GM12878 (cell line): ENCODE measurements around the gene COIL. TPM values are rescaled to one million over a fixed set of nuclear protein-coding genes. Genes with fewer than 3 reads are reported as not detected.

Experiments used
- ATAC-seq: fragments of 200-7000 bp; cut with Tn5 transposase; 3 replicates; pipeline ENCODE4 v1.9.1; 2020; ENCODE audit warnings: mild to moderate bottlenecking, moderate library complexity
- Bru-seq: library from RNA; stranded (reverse); fragments of 400-500 nt; gene quantifications from one replicate; lab custom pipeline; 2021; lab: Mats Ljungman, UMichigan
- BruChase-seq, 2 experiments: library from RNA; stranded (reverse); fragments of 400-500 nt; gene quantifications; one replicate each; lab custom pipeline; 2021; lab: Mats Ljungman, UMichigan
- BruUV-seq: library from RNA; stranded (reverse); fragments of 400-500 nt; replicated peaks from 2 replicates; lab custom pipeline; 2021; lab: Mats Ljungman, UMichigan
- CTCF ChIA-PET: fragments of 300-600 bp; sonication (Branson Sonifier 250); formaldehyde crosslinking; extraction: SDS; loops from one replicate; lab custom pipeline; 2021; ENCODE audit warnings: inconsistent platforms; lab: Yijun Ruan, JAX
- POLR2A ChIA-PET: fragments of 350-600 bp; formaldehyde crosslinking; extraction: SDS; loops from one replicate; lab custom pipeline; 2021; ENCODE audit warnings: inconsistent platforms; lab: Charles Lee
- RAD21 ChIA-PET: fragments of 300-600 bp; sonication (Branson Sonifier 250); formaldehyde crosslinking; loops from one replicate; lab custom pipeline; 2023; ENCODE audit warnings: antibody characterized with exemption; ENCODE audit not compliant: unreplicated experiment; lab: Charles Lee
- SMC1A ChIA-PET: fragments of 300-600 bp; sonication (Branson Sonifier 250); formaldehyde crosslinking; loops from one replicate; lab custom pipeline; 2023; ENCODE audit not compliant: unreplicated experiment, uncharacterized antibody; lab: Charles Lee
- DNase-seq: peaks from one replicate; pipeline ENCODE4 v3.0.0-alpha.2; 2011; ENCODE audit warnings: low read depth, low spot score
- FAIRE-seq: peaks from 3 replicates; lab custom pipeline; 2011; peaks lifted over from hg19 to GRCh38; lab: Jason Lieb, UNC
- H2AFZ ChIP-seq: 2 replicates; pipeline ENCODE4 v1.6.0; 2011; ENCODE audit warnings: low read depth, low read length, control low read depth; ENCODE audit not compliant: control insufficient read depth
- H3K27ac ChIP-seq: 2 replicates; pipeline ENCODE4 v1.5.1; 2011; ENCODE audit warnings: control low read depth; ENCODE audit not compliant: control insufficient read depth, insufficient read depth
- H3K27me3 ChIP-seq, 2 experiments: replicated peaks in 1 of 2; 2 replicates each; pipeline versions ENCODE4 v1.6.0 to v1.6.1; 2011; ENCODE audit warnings: low read length in 1 of 2; ENCODE audit not compliant: control insufficient read depth in 2 of 2, insufficient read depth in 2 of 2
- H3K36me3 ChIP-seq, 2 experiments: 2 replicates each; pipeline ENCODE4 v1.5.1; 2011; ENCODE audit warnings: low read length in 1 of 2; ENCODE audit not compliant: control insufficient read depth in 2 of 2, insufficient read depth in 2 of 2
- H3K4me1 ChIP-seq: 2 replicates; pipeline ENCODE4 v1.6.1; 2011; ENCODE audit warnings: mild to moderate bottlenecking, low read length, moderate library complexity, mixed read lengths; ENCODE audit not compliant: control insufficient read depth, insufficient read depth
- H3K4me2 ChIP-seq: 2 replicates; pipeline ENCODE4 v1.6.0; 2011; ENCODE audit warnings: control low read depth; ENCODE audit not compliant: control insufficient read depth, insufficient read depth
- H3K4me3 ChIP-seq: fragments of 200-600 bp; sonication (generic); 2 replicates; pipeline ENCODE4 v1.5.1; 2016
- H3K79me2 ChIP-seq: 2 replicates; pipeline ENCODE4 v1.6.0; 2011; ENCODE audit warnings: low read length; ENCODE audit not compliant: control insufficient read depth, insufficient read depth
- H3K9ac ChIP-seq: 2 replicates; pipeline ENCODE4 v1.8.0; 2011; ENCODE audit warnings: low read length, control low read depth, mixed read lengths; ENCODE audit not compliant: control insufficient read depth, insufficient read depth
- H3K9me3 ChIP-seq: replicated peaks from 3 replicates; pipeline ENCODE4 v1.5.1; 2011; ENCODE audit warnings: mild to moderate bottlenecking, low read length; ENCODE audit not compliant: control insufficient read depth, insufficient read depth
- H4K20me1 ChIP-seq: 2 replicates; pipeline ENCODE4 v1.6.0; 2011; ENCODE audit not compliant: control insufficient read depth, insufficient read depth
- ATF7 ChIP-seq: fragments of 450-650 bp; IDR thresholded peaks from 2 replicates; pipeline ENCODE4 v1.6.1; 2016; ENCODE audit warnings: low read depth, mild to moderate bottlenecking
- CREM ChIP-seq: IDR thresholded peaks from 2 replicates; pipeline ENCODE4 v1.6.1; 2014; ENCODE audit warnings: antibody characterized with exemption, low read depth
- GABPA ChIP-seq: IDR thresholded peaks from 2 replicates; pipeline ENCODE4 v1.6.1; 2014; ENCODE audit warnings: antibody characterized with exemption, low read depth, mild to moderate bottlenecking, inconsistent platforms
- IRF4 ChIP-seq: IDR thresholded peaks from 2 replicates; pipeline ENCODE4 v1.6.1; 2011; ENCODE audit warnings: low read depth, low read length
- MTA3 ChIP-seq: IDR thresholded peaks from 2 replicates; pipeline ENCODE4 v1.6.1; 2012; ENCODE audit warnings: low read length, inconsistent platforms, borderline replicate concordance
- NKRF ChIP-seq: fragments of 450-650 bp; conservative IDR thresholded peaks from 2 replicates; pipeline ENCODE4 v1.6.1; 2017; ENCODE audit warnings: mild to moderate bottlenecking, moderate library complexity
- PAX8 ChIP-seq: fragments of 450-650 bp; IDR thresholded peaks from 2 replicates; pipeline ENCODE4 v1.6.1; 2017; ENCODE audit warnings: mild to moderate bottlenecking, moderate library complexity
- POLR2AphosphoS5 ChIP-seq: IDR thresholded peaks from 2 replicates; pipeline ENCODE4 v1.6.1; 2011; ENCODE audit warnings: mild to moderate bottlenecking, low read length, inconsistent platforms
- SPI1 ChIP-seq: IDR thresholded peaks from 2 replicates; pipeline ENCODE4 v1.6.1; 2011; ENCODE audit warnings: low read depth, mild to moderate bottlenecking, low read length, moderate library complexity, borderline replicate concordance; ENCODE audit not compliant: insufficient read depth
- SUZ12 ChIP-seq: fragments of 200-600 bp; sonication (generic); IDR thresholded peaks from one replicate; pipeline ENCODE4 v1.6.1; 2018; ENCODE audit warnings: antibody characterized with exemption, mild to moderate bottlenecking; ENCODE audit not compliant: unreplicated experiment
- YY1 ChIP-seq: IDR thresholded peaks from 2 replicates; pipeline ENCODE4 v1.6.1; 2011; ENCODE audit warnings: low read depth, mild to moderate bottlenecking, low read length
- whole genome bisulfite sequencing: methylation state at CpG from one replicate; pipeline ENCODE4 v1.1.6; 2016; ENCODE audit warnings: low lambda C conversion rate; ENCODE audit not compliant: insufficient replicate concordance, insufficient coverage; ENCODE audit errors: missing lambda C conversion rate; 5-methylcytosine and 5-hydroxymethylcytosine counted together
- in situ Hi-C: fragments of 300-500 bp; cut with MboI; formaldehyde crosslinking; loops from 9 replicates; pipeline ENCODE4 v1.14.3; 2018; ENCODE audit warnings: mixed read lengths
- intact Hi-C: fragments of 100-400 bp; cut with micrococcal nuclease; formaldehyde crosslinking; loops from one replicate; pipeline ENCODE4 v1.14.2; 2022; ENCODE audit not compliant: unreplicated experiment
- long read RNA-seq, 2 experiments: library from polyadenylated mRNA; unstranded; transcript quantifications; one replicate each; pipeline ENCODE4 v2.0.0, GENCODE V29; 2019 to 2020
- polyA minus RNA-seq, 3 experiments: library from RNA; depleted of rRNA, polyadenylated mRNA; stranded (reverse); fragments of >200 nt; gene quantifications; 2 replicates each; pipeline ENCODE4 v1.2.3, GENCODE V29; 2011
- polyA plus RNA-seq, 11 experiments: library from polyadenylated mRNA; depleted of rRNA in 4 of 11; unstranded in 6 of 11; stranded (reverse) in 5 of 11; fragments of >200 nt; fragmentation: Nextera tagmentation in 4 of 11; fragmentation: Illumina TruSeq in 1 of 11; extraction: Ambion mirVana in 4 of 11; extraction: Trizol in 1 of 11; gene quantifications; 1 replicate in 1 of 11; 2 replicates in 10 of 11; pipeline versions ENCODE4 v1.2.1 to v1.2.3, GENCODE V29; 2011 to 2016; ENCODE audit warnings: inconsistent platforms in 2 of 11, missing spikeins in 2 of 11, low read depth in 1 of 11
- total RNA-seq, 4 experiments: library from RNA; depleted of rRNA in 3 of 4; stranded (reverse); fragments of >200 nt in 3 of 4; fragmentation: Illumina TruSeq in 1 of 4; extraction: Trizol in 1 of 4; gene quantifications; 2 replicates each; pipeline versions ENCODE4 v1.2.1 to v1.2.3, GENCODE V29; 2013 to 2021

Gene COIL
- total RNA-seq (2013; cell fraction: nucleolus; rRNA removed) = 13.1 and 13.6 TPM in 2 replicates
- total RNA-seq (2014; rRNA removed) (13.7 and 15.3 TPM in 2 replicates), total RNA-seq (2014; rRNA removed; fragmentation: Illumina TruSeq; extraction: Trizol) (23.4 and 24.3 TPM in 2 replicates), total RNA-seq (2021) (17.9 and 18.4 TPM in 2 replicates), polyA plus RNA-seq (2011; rRNA removed) (15.1 and 21.2 TPM in 2 replicates), polyA plus RNA-seq (2014; fragmentation: Illumina TruSeq; extraction: Trizol) (22.8 and 28.2 TPM in 2 replicates), polyA plus RNA-seq (2014; fragmentation: Nextera tagmentation; extraction: Ambion mirVana) (10 to 100 TPM; 14.2 to 16.8 TPM), polyA plus RNA-seq (2014; rRNA removed) (12.6 and 15.1 TPM in 2 replicates), polyA plus RNA-seq (2016; fragmentation: Nextera tagmentation; extraction: Ambion mirVana) (10 to 100 TPM; 18.0 to 19.0 TPM), polyA minus RNA-seq (2011; rRNA and poly(A)+ RNA removed) (6.3 and 8.3 TPM in 2 replicates), Bru-seq, nascent RNA (percentile 80 among the genes with signal in this experiment), BruChase-seq, experiment 1, labeled RNA remaining after a 6-hour chase (percentile 63 among the genes with signal in this experiment), BruChase-seq, experiment 2, labeled RNA remaining after a 2-hour chase (percentile 81 among the genes with signal in this experiment)
- 9.1 TPM for polyA plus RNA-seq (2011; ENCODE audit: low read depth)
- 5.2 and 5.4 TPM in 2 replicates for polyA plus RNA-seq (2011; cell fraction: cytosol; rRNA removed)
- polyA plus RNA-seq (2011; cell fraction: nucleus; rRNA removed) = 5.8 and 8.0 TPM in 2 replicates
- polyA plus RNA-seq (2012) = 12.4 and 13.2 TPM in 2 replicates
- 3.2 and 3.5 TPM in 2 replicates for polyA minus RNA-seq (2011; cell fraction: cytosol; rRNA and poly(A)+ RNA removed)
- polyA minus RNA-seq (2011; cell fraction: nucleus; rRNA and poly(A)+ RNA removed) = 2.2 and 2.5 TPM in 2 replicates
- long read RNA-seq, experiment 1, transcript COIL-201 (7 exons, 2,650 nt) = major isoform, 23 of 34 reads
- long read RNA-seq, experiment 1, partial matches to known transcripts = 10 of 34 reads
- long read RNA-seq, experiment 1, other reads (novel, unspliced or antisense) = 1 of 34 reads
- long read RNA-seq, experiment 2, transcript COIL-201 (7 exons, 2,650 nt) = major isoform, 62 of 107 reads
- long read RNA-seq, experiment 2, partial matches to known transcripts = 39 of 107 reads
- long read RNA-seq, experiment 2, other reads (novel, unspliced or antisense) = 6 of 107 reads

GRCh38 chr17:56960596-56961538, at the start of gene COIL:
Gene COIL (minus strand): TSS chr17:56961050. CDS start chr17:56961019, 31 bp downstream.
- POLR2A ChIA-PET = no interaction called here
- no peak for TF ChIP-seq IRF4
- TF ChIP-seq PAX8 = no peak
- peak; percentile 20; the same call in 1 of the 2 replicates for TF ChIP-seq GABPA
- no peak for TF ChIP-seq SUZ12
- TF ChIP-seq CREM = peak; percentile 52; the same call in 1 of the 2 replicates
- TF ChIP-seq MTA3 = no peak
- peak; percentile 96 for TF ChIP-seq YY1
- TF ChIP-seq POLR2AphosphoS5 = peak; percentile 90
- peak; percentile 73; the same call in 1 of the 2 replicates for TF ChIP-seq NKRF
- TF ChIP-seq SPI1 = no peak
- TF ChIP-seq ATF7 = 0 out of 2 replicates have a peak, but pooled peaks have one; percentile 29

More at GRCh38 chr17:56960596-56961538, at the start of gene COIL:
- WGBS = 7% methylated on average over 44 of the region's 59 CpGs
- Histone ChIP-seq H3K9ac (peak within 1 kb of the TSS; percentile 72), H2AFZ (peak within 1 kb of the TSS; percentile 83), H3K27ac (peak within 1 kb of the TSS; percentile 77), H4K20me1 (no peaks in the 10 kb centered on the region), H3K9me3 (no peaks in the 10 kb centered on the region), H3K36me3 (no peaks in the 10 kb centered on the region), H3K4me2 (peak within 1 kb of the TSS; percentile 43), H3K79me2 (peaks cover 27% of the 10 kb centered on the region), H3K27me3 (no peaks in the 10 kb centered on the region), H3K4me3 (peak within 1 kb of the TSS; percentile 95), H3K4me1 (no peaks in the 10 kb centered on the region; the same call in 1 of the 2 replicates)
- BruUV-seq = no TSS peak
- RAD21 ChIA-PET = interaction anchor here (0.7 kb wide), 1 partner anchor 136 kb away, joined by 3 read pairs; no protein-coding TSS in a partner anchor
- peak; percentile 99 for FAIRE-seq
- ATAC-seq = peak; percentile 99
- intact Hi-C loops (loop anchor here (5.0 kb wide), 2 partner anchors 46 to 126 kb away; partner anchors contain the start of gene AKAP1), in situ Hi-C loops (no loop called here)
- CTCF ChIA-PET = interaction anchor here (0.6 to 3.4 kb wide), 12 partner anchors 15 to 154 kb away, joined by 3 to 12 read pairs (median 4); partner anchors contain the start of gene SCPEP1
- SMC1A ChIA-PET = interaction anchor here (0.7 to 1.8 kb wide), 4 partner anchors 18 to 47 kb away, joined by 3 to 4 read pairs (median 4); partner anchors contain the start of gene SCPEP1
- peak; percentile 65 for DNase-seq
